Ammon's horn (tissue), 1 donor: ENCODE data around the gene TFE3.
"Not testable (repeated sequence)": the region's sequence is repeated elsewhere in the genome, so short reads cannot be mapped to it uniquely, and the experiment has no call there.

ENCODE experiments used
- DNase-seq: peaks from one replicate; pipeline ENCODE4 v3.0.0-alpha.2; 2016; ENCODE audit warnings: low spot score

The TFE3 gene

GRCh38 chrX:49001521-49002090 lies 41.6 kb downstream of the TFE3 start:
- peak; percentile 16 for DNase-seq

- DNase-seq = no peak
Measured at GRCh38 chrX:49000636-49001035, 42.5 kb downstream of the TFE3 start.

- no peak for DNase-seq
Measured at GRCh38 chrX:48999030-48999429, 44.1 kb downstream of the TFE3 start.

DNA sequence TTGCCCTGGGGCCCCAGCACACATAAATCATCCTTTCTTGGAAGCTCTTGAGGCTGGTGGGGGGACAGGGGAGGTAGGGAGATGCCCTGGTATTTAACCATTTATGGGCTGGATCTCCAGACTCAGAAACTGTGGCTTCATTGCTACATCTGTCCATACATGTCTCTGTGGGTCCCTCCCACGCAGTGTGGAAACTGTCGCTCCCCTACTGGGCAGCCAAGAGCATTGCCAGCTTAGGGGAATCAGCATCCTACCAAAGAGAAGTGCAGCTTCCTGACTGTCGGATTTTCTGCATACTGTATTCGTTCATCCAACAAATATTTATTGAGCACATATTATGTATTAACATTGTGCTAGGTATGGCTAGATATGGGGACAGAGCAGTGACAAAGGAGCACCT lies 44.8 kb downstream of the TFE3 start:
- no peak for DNase-seq

- no peak for DNase-seq
Measured at GRCh38 chrX:48997865-48998264, 45.3 kb downstream of the TFE3 start.

GRCh38 chrX:48997455-48997854 lies 45.7 kb downstream of the TFE3 start:
- no peak for DNase-seq

GRCh38 chrX:48996969-48997368 lies 46.2 kb downstream of the TFE3 start:
- no peak for DNase-seq

GRCh38 chrX:48992341-48992740 lies 50.8 kb downstream of the TFE3 start:
- no peak for DNase-seq

DNA sequence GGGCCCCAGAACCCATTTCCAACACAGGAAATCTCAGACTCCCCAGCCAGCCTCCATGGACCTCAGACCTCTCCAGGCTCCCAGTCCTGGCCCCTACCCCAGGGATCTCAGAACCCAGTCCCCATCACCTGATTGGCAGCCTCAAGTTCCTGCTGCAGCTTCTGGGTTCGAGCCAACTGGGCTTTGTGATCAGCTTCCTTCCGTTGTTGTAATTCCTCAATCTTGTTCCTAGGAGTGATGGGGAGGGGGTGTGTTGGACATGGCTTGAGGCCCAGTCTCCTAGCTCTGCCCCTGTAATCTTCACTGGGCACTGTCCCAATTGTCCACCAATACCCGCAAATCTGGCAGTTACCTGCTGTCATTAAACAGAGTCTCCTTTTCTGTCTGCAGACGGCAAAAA lies 53.7 kb downstream of the TFE3 start:
- no peak for DNase-seq

DNA sequence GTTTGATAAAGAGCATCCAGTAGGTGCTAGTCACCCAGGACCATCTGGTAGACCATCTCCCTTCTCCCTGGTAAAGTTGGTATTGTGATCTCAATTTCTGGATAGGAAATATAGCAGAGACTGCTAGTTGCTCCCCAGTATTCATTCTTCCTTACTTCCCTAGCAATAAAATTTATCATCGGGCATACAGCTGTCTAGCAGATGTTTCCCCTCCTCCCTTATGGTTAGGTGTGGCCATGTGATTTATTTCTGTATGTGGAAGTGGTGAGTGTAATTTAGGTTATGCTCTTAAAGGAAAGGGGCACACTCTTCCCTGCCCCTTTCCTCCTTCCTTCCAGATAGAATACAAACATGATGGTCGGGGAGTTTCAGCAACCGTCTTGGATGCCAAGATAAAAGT lies 59.3 kb downstream of the TFE3 start:
- no peak for DNase-seq

GRCh38 chrX:48983081-48983480 lies 60.1 kb downstream of the TFE3 start:
- no peak for DNase-seq

DNA sequence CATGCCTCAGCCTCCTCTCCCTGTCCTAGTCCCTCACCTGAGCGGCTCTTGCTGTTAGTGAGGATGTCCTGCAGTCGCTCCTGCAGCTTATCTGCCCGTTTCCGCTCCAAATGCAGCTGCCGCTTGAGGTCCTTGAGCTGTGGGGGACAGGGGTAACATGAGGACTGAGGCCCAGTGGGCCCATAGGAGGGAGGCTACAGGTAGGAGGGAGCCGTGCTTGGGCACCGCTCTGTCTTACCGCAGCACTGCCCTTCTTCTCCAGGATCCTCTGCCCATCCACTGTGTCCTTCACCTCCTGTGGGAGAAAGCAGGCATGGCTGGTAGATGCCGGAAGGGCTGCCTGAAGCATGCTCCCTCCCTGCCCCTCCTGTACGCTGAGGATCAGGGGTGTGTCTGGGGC lies 62.0 kb downstream of the TFE3 start:
- no peak for DNase-seq

- not testable (repeated sequence) for DNase-seq
Measured at GRCh38 chrX:48980341-48980740, 62.8 kb downstream of the TFE3 start.
